NCI-H524 (cell line): Measurements from ENCODE around the gene INO80C.
A peak's percentile ranks its signal among the peaks of the same experiment; 100 is the strongest.

Source experiments
- DNase-seq, 2 experiments: peaks; one replicate each; lab custom pipeline; 2025; lab: John Stamatoyannopoulos, UW

The INO80C gene

GRCh38 chr18:35513181-35513936, 15.6 kb upstream of the INO80C start:
- no peak for DNase-seq

DNA sequence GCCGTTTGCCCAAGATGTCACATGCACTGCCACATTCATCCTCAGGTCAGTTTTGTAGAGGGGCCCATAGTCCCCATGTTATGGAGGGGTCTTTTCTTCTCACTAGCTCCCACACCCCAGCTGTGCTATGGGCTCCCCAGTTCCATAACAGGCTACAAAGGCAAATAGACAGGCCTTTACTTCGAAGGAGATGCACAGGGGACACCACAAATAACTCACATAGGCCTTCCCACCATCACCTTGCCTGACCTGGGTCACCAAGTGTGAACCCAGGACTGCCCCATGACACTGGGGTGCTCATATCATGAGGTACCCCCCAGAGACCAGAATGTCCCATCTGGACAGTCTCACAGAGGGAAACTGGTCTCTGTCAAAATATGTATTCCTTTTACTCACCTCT, 15.0 kb upstream of the INO80C start:
- no peak for DNase-seq

- DNase-seq: no peak
These were observed 14.1 kb upstream of the INO80C start for GRCh38 chr18:35511833-35512232.

GRCh38 chr18:35511428-35511827, 13.7 kb upstream of the INO80C start:
- DNase-seq: no peak

- DNase-seq: no peak
These were observed 12.4 kb upstream of the INO80C start for GRCh38 chr18:35510076-35510651.

DNA sequence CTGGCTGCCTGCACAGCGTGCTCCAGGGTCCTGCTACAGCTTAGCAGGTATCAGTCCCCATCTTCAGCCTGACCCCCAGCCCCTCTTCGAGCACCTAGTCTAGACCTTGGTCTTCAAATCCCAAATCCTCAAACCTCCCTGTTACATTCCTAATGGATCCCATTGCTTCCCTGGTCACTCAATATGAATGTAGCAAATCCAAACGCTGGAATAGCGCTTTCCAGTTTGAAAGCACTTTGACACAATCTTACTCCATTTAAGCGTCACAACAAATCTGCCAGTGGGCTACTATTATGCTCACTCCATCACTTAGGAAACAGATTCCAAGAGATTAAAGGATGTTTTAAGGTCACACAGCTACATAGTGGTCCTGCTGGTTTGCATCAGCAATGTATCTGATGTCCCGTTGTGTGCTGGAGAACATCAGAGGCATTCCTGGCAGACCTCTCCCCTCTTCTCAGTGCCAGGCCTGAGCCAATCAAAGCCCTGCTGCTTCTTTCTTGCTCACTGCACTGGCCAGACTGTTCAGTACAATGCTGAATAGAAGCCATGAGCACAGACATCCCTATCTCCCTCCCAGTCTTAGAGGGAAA, 11.1 kb upstream of the INO80C start:
- no peak for DNase-seq

DNA sequence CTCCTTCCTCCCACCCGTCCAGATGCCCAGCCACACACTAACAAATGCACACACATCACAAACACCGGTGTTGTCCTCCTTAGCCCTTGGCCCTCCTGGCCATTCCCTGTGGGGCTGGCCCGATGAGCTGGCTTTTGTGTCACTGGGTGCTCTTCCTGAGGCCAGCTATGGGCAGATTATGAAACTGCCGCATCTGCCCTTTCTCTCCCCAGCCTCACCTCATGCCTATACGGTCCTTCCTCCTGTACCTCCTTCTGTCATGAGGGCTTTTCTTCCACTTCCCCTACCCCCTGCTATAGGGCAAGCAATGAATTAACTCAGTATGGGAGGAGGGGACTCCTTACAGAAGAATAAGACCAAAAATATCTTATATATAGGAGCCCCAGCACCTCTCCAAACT, 10.3 kb upstream of the INO80C start:
- no peak for DNase-seq

DNA sequence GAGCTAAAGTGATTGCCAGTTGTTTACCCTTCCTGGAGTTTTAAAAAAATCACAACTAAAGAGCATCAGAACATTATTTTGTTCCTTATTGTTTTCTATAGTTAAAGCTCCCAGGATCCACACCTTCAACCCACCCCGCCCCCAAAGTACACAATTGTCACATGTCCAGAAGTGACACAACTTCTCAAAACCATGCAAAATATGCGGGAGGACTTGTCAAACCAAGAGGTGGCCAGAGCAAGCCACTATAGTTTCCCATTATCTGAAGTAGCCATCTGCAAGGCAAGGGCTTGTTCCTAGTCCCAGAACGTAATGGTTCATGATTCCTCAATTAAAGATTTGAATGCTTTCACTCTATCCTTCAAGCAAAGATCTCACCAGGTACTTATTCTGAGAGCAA, 9.9 kb upstream of the INO80C start:
- no peak for DNase-seq

DNA sequence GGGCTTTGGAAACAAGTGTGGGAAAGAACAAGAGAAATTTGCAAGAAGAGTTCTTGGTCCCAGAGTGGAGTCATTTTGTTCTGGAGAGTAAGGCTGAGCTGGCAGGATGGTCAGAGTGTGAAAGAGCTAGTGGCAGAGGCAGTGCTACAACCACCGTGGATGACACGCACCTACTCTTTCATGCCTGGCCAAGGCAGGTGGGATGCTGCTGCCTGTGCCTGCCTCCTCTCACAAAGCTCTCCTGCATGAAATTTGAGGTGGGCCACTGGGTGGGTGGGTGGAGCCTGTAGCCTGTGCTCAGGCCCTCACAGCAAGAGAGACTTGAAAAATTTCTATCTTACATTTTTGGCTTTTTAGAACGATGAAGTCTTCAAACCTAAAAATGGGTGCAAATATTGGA, 9.4 kb upstream of the INO80C start:
- no peak for DNase-seq

- no peak for DNase-seq
These were observed 8.4 kb upstream of the INO80C start for GRCh38 chr18:35506024-35506712.

DNA sequence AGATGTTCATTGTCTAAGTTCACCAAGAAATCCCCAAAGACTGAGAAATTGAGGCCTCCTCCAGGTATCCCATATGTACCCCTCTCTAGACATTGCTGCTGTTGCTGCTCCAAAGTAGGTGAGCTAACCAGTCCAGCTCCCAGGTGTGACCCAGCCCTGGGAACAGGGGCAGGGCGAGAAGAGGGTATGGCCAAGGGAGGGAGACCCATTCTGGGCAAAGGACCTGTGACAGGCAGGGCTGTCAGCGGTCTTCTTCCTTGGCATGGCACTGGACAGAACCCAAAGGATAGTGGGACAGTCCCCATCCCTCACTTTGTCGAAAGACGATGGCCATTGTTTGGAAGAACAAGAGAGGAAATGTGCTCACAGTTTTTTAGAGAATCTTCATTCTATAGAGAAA, 7.2 kb upstream of the INO80C start:
- no peak for DNase-seq

DNA sequence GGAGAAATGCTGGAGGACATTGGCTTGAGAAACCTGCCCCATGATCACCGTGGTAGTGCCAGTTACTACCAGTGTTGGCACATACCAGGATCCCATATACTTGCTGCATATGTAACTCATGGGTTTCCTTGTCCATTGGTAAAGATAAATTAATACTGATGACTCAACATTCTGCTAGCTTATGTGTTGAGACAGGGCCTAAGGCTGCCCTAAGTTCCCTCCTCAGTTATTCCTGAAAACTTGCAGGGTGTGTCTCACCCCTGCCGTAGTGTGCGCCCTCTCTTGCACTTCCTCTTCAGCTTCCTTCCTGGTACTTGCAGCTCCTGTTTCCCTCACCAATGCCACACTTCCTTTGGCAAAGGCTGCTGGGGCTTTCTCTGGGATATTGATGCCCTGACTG, 4.3 kb upstream of the INO80C start:
- DNase-seq: no peak

- DNase-seq: no peak
These were observed 3.6 kb upstream of the INO80C start for GRCh38 chr18:35501369-35501768.

GRCh38 chr18:35500113-35500512, 2.4 kb upstream of the INO80C start:
- peak in 1 of 2 experiments; percentile 43 for DNase-seq

DNA sequence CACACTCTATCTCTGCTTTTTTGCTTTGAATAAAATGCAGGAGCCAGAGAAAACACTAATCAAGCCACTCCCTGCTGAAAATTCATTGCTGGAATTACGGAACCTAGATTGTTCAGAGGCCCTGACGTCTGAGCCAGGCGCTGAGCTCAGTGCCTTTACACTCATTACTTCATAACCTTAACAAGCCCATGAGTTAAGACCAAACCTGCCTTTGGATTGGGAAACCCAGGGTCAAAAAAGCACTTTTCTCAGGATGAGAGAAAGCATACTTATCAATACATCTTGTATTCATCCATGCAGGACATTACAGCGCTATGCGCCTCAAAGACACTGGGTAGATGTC, 762 bp downstream of the INO80C start:
- DNase-seq: no peak

DNA sequence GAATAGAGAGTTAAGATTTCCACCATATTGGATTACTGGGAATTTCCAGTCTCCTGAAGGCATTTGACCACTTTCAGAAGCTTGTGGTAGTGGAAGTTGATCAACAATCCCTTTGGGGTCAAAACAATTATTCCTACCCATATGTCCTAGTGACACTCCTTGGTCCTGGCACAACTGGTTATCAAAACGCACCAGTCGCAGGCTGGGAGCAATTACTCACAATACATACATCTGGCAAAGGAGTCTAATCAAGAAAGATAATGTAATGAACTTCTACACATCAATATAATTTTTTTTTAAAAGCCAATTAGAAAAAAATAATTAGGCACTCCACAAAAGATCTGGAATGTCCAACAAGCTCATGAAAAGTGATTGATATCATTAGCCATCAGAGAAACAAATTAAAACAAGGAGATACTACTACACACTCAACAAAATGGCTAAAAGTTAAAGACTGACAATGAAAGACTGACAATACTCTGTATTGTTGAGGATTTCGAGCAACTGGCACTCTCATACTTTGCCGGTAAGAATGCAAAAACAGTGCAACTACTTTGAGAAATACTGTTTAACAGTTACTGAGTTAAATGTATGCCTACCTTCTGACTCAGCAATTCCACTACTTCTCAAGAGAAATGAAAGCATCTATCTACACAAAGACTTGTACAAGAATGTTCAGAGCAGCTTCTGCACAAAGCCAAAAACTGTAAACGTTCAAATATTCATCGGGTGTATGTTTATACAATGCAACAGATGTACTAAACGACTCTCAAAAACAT, 2.0 kb downstream of the INO80C start:
- DNase-seq: no peak

GRCh38 chr18:35494251-35495220, 3.2 kb downstream of the INO80C start:
- DNase-seq: no peak

DNA sequence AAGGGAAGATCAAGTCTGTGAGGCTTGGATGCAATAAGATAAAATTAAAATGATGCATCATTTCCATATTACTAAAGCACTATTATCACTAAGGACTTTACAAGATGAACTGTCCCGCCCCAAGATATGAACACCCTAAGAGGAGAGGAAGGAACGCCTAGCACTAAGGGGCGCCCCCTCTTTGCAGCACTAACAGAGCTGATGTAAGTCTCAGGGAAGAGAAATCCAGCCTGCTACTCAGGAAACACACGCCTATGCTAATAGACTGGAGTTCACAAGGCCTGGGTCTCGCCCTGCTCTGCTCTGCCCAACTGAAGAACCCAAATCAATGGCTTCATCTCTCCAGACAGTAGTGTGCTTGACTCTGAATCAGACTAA, 6.1 kb downstream of the INO80C start:
- DNase-seq: no peak

DNA sequence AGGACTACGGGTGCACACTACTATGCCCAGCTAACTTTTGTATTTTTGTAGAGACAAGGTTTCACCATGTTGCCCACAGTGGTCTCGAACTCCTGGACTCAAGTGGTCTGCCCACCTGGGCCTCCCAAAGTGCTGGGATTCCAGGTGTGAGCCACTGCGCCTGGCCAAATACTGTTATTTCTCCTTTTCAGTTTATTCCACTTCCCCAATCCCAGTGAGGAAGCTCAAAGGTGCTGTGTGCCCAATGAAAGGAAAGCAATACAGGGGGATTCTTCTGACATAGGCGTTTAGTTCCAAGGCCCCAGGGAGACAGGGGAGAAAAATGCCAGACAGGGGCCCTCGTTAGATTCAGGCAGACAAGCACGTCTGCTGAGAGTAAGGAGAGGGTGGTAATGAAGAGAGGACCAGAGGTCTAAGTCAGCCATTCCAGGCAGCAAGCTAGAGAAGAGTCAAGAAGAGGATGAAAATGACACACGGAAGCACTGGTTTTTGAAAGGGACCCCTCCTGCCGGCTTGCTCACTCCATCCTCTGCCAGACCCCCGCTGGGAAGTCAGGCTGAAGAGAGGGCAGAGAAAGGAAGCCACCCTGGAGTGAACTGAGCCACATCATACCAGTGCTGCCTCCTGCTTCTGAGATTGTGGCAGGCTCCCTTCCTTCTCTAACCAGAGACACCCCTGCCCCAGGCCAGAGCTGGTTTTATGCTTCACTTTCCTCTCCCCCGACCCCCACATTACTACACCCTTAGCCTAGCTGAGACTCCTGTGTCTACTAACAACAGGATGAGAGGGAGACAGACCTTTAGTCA, 6.7 kb downstream of the INO80C start:
- DNase-seq: no peak

DNA sequence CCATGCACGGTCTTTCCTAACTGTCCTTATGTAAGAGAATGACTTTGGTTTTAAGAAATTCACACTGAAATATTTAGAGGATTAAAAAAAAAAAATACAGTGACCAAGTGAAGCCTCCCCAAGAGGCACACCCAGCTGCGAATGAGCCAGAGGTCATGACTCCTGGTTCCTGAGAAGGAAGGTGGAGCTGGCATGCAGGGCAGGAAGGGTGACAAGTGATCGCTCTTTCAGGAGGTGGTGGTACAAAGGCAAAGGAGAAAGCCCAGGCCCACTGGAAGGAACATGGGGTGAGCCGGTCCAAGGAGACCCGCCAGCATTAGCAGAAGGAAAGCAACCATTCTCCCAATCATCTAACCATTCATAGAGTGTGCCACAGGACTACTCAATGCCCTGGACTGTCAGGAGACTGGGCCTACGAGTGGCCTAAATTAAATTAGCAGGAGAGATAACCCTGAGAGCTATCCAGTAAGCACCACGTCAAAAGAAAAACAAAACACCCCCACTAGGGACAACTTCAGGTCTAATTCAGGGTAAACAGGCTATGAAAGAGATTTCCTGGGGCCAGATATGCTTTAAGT, 7.8 kb downstream of the INO80C start:
- no peak for DNase-seq
